ENCODE measurements around the gene INSYN2A.

INSYN2A gene

GRCh38 chr10:127195571-127196281, 665 bp downstream of the INSYN2A start:
- DNase-seq (ENCODE audit: extremely low read depth in 1 of 2, low read depth in 1 of 2), result no peak

- no peak for DNase-seq (ENCODE audit: extremely low read depth in 1 of 2, low read depth in 1 of 2)
These were observed 1.3 kb downstream of the INSYN2A start for GRCh38 chr10:127195041-127195506.

- no peak for DNase-seq (ENCODE audit: extremely low read depth in 1 of 2, low read depth in 1 of 2)
These were observed 1.8 kb downstream of the INSYN2A start for GRCh38 chr10:127194599-127194998.

- DNase-seq (ENCODE audit: extremely low read depth in 1 of 2, low read depth in 1 of 2), result no peak
These were observed 2.3 kb downstream of the INSYN2A start for GRCh38 chr10:127194111-127194510.

- DNase-seq (ENCODE audit: extremely low read depth in 1 of 2, low read depth in 1 of 2), result no peak
These were observed 3.3 kb downstream of the INSYN2A start for GRCh38 chr10:127193125-127193524.

- DNase-seq (ENCODE audit: extremely low read depth in 1 of 2, low read depth in 1 of 2), result no peak
These were observed 6.0 kb downstream of the INSYN2A start for GRCh38 chr10:127190427-127190826.

GRCh38 chr10:127189226-127189625, 7.2 kb downstream of the INSYN2A start:
- no peak for DNase-seq (ENCODE audit: extremely low read depth in 1 of 2, low read depth in 1 of 2)

GRCh38 chr10:127186813-127187212, 9.6 kb downstream of the INSYN2A start:
- no peak for DNase-seq (ENCODE audit: extremely low read depth in 1 of 2, low read depth in 1 of 2)

GRCh38 chr10:127184582-127184981, 11.8 kb downstream of the INSYN2A start:
- no peak for DNase-seq (ENCODE audit: extremely low read depth in 1 of 2, low read depth in 1 of 2)

- no peak for DNase-seq (ENCODE audit: extremely low read depth in 1 of 2, low read depth in 1 of 2)
These were observed 14.2 kb downstream of the INSYN2A start for GRCh38 chr10:127182161-127182560.

- DNase-seq (ENCODE audit: extremely low read depth in 1 of 2, low read depth in 1 of 2), result no peak
These were observed 16.7 kb downstream of the INSYN2A start for GRCh38 chr10:127179612-127180250.

- DNase-seq (ENCODE audit: extremely low read depth in 1 of 2, low read depth in 1 of 2), result no peak
These were observed 19.7 kb downstream of the INSYN2A start for GRCh38 chr10:127176649-127177048.

- DNase-seq (ENCODE audit: extremely low read depth in 1 of 2, low read depth in 1 of 2), result no peak
These were observed 20.9 kb downstream of the INSYN2A start for GRCh38 chr10:127175357-127176110.

- DNase-seq (ENCODE audit: extremely low read depth in 1 of 2, low read depth in 1 of 2), result no peak
These were observed 21.5 kb downstream of the INSYN2A start for GRCh38 chr10:127174866-127175265.

- no peak for DNase-seq (ENCODE audit: extremely low read depth in 1 of 2, low read depth in 1 of 2)
These were observed 28.1 kb downstream of the INSYN2A start for GRCh38 chr10:127168261-127168660.

GRCh38 chr10:127162841-127163240, 33.5 kb downstream of the INSYN2A start:
- no peak for DNase-seq (ENCODE audit: extremely low read depth in 1 of 2, low read depth in 1 of 2)

- no peak for DNase-seq (ENCODE audit: extremely low read depth in 1 of 2, low read depth in 1 of 2)
These were observed 34.9 kb downstream of the INSYN2A start for GRCh38 chr10:127161482-127161881.

GRCh38 chr10:127159648-127160245, 36.6 kb downstream of the INSYN2A start:
- no peak for DNase-seq (ENCODE audit: extremely low read depth in 1 of 2, low read depth in 1 of 2)

- no peak for DNase-seq (ENCODE audit: extremely low read depth in 1 of 2, low read depth in 1 of 2)
These were observed 37.7 kb downstream of the INSYN2A start for GRCh38 chr10:127158662-127159061.

GRCh38 chr10:127157506-127158200, 38.7 kb downstream of the INSYN2A start:
- DNase-seq (ENCODE audit: extremely low read depth in 1 of 2, low read depth in 1 of 2), result no peak

- DNase-seq (ENCODE audit: extremely low read depth in 1 of 2, low read depth in 1 of 2), result no peak
These were observed 39.3 kb downstream of the INSYN2A start for GRCh38 chr10:127157089-127157488.

Measured in stimulated activated CD8-positive, alpha-beta memory T cell treated with anti-CD3 and anti-CD28 coated beads, Interleukin-7, amount 100 ng/mL, for 48 hours (primary cell).